Thoracic aorta (tissue), 2 donors: ENCODE results near the gene OCRL. TPM values are rescaled to one million over a fixed set of nuclear protein-coding genes. Genes with fewer than 3 reads are reported as not detected.

Experiments used
- ATAC-seq: fragments of 150-250 bp; one replicate; pipeline ENCODE4 v1.8.0; 2017; ENCODE audit warnings: low read depth; ENCODE audit not compliant: insufficient number of reproducible peaks, low FRiP score
- DNase-seq: peaks from one replicate; pipeline ENCODE4 v3.0.0-alpha.2; 2020; ENCODE audit warnings: low spot score
- H3K27ac ChIP-seq, 2 donors: fragments of 200-600 bp; sonication (generic); 1 replicate in 1 of 2; 2 replicates in 1 of 2; pipeline ENCODE4 v1.5.1; 2016; ENCODE audit warnings: mild to moderate bottlenecking in 2 of 2, moderate library complexity in 2 of 2
- H3K27me3 ChIP-seq: fragments of 200-600 bp; sonication (generic); replicated peaks from 2 replicates; pipeline ENCODE4 v1.6.0; 2016; ENCODE audit warnings: mild to moderate bottlenecking; ENCODE audit not compliant: insufficient read depth
- H3K36me3 ChIP-seq: fragments of 200-600 bp; sonication (generic); one replicate; pipeline ENCODE4 v1.5.1; 2016
- H3K4me1 ChIP-seq, 2 donors: fragments of 200-600 bp; sonication (generic); 1 replicate in 1 of 2; 2 replicates in 1 of 2; pipeline versions ENCODE4 v1.5.1 to v1.6.0; 2016; ENCODE audit warnings: low read depth in 2 of 2, mild to moderate bottlenecking in 1 of 2; ENCODE audit not compliant: control insufficient read depth in 1 of 2
- H3K4me3 ChIP-seq: fragments of 200-600 bp; sonication (generic); 2 replicates; pipeline ENCODE4 v1.5.1; 2016; ENCODE audit warnings: mild to moderate bottlenecking
- H3K9me3 ChIP-seq: fragments of 200-600 bp; sonication (generic); 2 replicates; pipeline ENCODE4 v1.5.1; 2016
- total RNA-seq, 2 donors: library from RNA; depleted of rRNA; stranded (reverse); fragments of >200 nt; gene quantifications; one replicate each; pipeline versions ENCODE4 v1.1.0 to v1.2.3, GENCODE V29; 2016
- TF ChIP-seq, protein P1 (sequence below): fragments of 200-600 bp; sonication (generic); IDR thresholded peaks from one replicate; pipeline ENCODE4 v1.5.1; 2019; ENCODE audit warnings: antibody characterized with exemption

OCRL gene
- total RNA-seq, 2 donors from 2014 or later: 19.5 to 27.9 TPM

GRCh38 chrX:129613596-129613995 is 73.5 kb downstream of the OCRL start:
- TF ChIP-seq, protein P1, sequence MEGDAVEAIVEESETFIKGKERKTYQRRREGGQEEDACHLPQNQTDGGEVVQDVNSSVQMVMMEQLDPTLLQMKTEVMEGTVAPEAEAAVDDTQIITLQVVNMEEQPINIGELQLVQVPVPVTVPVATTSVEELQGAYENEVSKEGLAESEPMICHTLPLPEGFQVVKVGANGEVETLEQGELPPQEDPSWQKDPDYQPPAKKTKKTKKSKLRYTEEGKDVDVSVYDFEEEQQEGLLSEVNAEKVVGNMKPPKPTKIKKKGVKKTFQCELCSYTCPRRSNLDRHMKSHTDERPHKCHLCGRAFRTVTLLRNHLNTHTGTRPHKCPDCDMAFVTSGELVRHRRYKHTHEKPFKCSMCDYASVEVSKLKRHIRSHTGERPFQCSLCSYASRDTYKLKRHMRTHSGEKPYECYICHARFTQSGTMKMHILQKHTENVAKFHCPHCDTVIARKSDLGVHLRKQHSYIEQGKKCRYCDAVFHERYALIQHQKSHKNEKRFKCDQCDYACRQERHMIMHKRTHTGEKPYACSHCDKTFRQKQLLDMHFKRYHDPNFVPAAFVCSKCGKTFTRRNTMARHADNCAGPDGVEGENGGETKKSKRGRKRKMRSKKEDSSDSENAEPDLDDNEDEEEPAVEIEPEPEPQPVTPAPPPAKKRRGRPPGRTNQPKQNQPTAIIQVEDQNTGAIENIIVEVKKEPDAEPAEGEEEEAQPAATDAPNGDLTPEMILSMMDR: no peak
- Histone ChIP-seq H3K36me3 (no peaks in the 10 kb centered on the region), H3K4me1 (no peaks in the 10 kb centered on the region)

DNA sequence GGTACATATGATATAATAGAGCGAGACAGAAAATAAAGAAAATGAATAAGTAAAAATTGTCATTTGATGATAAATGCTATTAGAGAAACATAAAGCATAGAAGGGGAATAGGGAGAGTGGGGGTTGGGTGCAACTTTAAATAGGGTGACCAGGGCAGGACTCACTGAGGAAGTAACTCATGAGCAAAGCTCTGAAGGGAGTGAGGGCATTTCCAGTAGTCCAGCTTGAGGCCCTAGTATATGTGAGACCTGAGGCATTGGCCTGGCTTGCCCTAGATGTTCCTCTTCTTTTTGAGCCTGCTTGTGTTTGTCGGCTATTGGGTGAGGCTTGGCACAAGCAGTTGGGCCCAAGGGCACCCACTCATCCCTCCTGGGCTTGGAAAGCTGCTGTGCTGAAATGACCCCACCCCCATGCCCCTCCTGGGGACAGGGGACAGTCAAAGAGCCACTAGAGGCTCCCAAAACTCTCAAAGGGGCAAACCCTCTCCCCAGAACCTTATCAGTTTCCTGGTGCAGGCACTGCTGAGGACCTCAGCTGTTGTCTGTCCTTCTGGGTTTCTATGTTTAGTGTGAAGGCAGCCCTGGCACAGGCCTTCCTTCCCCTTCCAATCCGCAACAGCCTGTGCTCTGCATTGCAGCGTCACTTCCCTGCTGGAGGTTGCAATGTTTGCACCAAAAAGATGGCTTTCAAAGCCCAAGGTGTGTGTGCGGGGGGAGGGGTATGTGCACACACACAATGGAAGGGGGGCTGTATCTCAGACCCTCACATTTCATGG is 74.6 kb downstream of the OCRL start:
- Histone ChIP-seq H3K27me3 (no peaks in the 10 kb centered on the region), H3K27ac (no peak overlapping the region), H3K4me1 (no peaks in the 10 kb centered on the region), H3K9me3 (no peaks in the 10 kb centered on the region), H3K36me3 (no peaks in the 10 kb centered on the region), H3K4me3 (no peak overlapping the region)
- DNase-seq (no peak), ATAC-seq (no peak)
- TF ChIP-seq, protein P1: no peak

More at GRCh38 chrX:129613596-129613995, 73.5 kb downstream of the OCRL start:
- no peak overlapping the region for H3K4me3 ChIP-seq
- ATAC-seq: no peak
- DNase-seq: no peak
- no peaks in the 10 kb centered on the region for H3K9me3 ChIP-seq
- no peak overlapping the region for H3K27ac ChIP-seq
- no peaks in the 10 kb centered on the region for H3K27me3 ChIP-seq

DNA sequence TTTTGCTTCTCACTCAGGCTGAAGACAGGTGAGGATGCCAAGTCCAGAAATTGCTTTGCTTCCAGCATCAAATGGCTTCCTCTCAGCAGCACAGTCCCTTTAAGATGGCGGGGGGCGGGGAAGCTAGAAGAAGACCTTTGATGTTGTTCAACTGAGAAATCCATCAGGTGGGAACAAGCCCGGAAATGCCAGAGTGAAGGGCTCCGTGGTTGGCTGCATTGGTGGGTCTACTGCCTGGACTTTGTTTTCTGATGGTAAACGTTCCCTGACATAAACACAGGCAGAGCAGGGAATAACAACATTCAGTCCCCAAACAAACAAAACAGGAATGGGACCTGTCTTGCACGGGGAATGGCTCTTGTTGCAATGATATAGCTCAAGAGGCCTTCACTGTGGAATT is 77.4 kb downstream of the OCRL start:
- TF ChIP-seq, protein P1: no peak
- Histone ChIP-seq H3K9me3 (no peaks in the 10 kb centered on the region), H3K4me1 (no peaks in the 10 kb centered on the region), H3K36me3 (no peaks in the 10 kb centered on the region), H3K27ac (no peak overlapping the region), H3K4me3 (no peak overlapping the region), H3K27me3 (no peaks in the 10 kb centered on the region)
- DNase-seq (no peak), ATAC-seq (no peak)

DNA sequence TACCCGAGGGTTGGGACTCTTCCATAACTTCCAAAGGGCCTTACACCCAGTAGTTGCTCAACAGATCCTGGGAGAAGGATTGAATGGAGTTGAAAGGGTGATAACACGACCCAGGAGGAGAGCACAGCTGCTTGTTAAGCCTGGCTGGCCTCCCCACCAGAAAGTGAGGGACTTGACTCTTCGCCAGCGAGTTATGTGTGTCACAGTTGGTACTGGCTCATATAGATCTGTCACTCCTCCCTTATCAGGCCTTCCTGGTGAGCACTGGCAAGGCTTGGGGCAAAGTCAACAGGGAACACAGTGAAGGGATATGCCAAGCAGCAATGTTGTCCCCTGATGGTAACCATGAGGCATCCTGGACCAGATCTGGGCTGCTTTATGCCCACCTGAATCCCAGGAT is 78.9 kb downstream of the OCRL start:
- no peak for DNase-seq
- no peak for ATAC-seq
- H3K4me1 ChIP-seq: no peaks in the 10 kb centered on the region
- TF ChIP-seq, protein P1: no peak
- H3K9me3 ChIP-seq: no peaks in the 10 kb centered on the region
- no peak overlapping the region for H3K4me3 ChIP-seq
- H3K27me3 ChIP-seq: no peaks in the 10 kb centered on the region
- no peak overlapping the region for H3K27ac ChIP-seq
- no peaks in the 10 kb centered on the region for H3K36me3 ChIP-seq

DNA sequence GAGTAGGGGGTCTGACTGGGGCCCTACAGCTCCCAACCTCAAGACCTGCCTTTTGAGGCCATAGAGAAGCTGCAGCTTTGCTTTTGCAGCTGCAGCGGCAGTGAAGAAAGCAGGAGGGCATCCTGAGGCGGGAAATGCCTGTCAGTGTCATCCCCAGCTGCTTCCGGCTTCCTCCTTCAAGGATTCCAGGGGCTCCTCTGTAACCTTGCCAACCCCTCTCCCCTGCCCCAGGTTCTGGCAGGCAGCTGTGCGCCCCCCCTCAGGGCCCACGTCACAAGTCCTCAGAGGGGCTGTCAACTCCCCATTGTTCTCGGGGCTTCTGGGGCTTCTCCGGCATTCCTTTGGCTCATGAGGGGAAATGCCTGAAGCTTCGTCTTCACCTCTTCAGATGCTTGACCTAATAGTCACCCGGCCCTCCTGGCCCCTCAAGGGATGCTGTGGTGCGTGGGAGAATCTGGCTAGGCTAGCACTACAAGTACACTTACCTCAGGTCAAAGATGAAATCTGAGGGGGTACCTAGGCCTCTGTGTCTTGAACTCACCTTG is 82.8 kb downstream of the OCRL start:
- Histone ChIP-seq H3K27ac (no peak overlapping the region), H3K27me3 (no peaks in the 10 kb centered on the region), H3K9me3 (no peaks in the 10 kb centered on the region), H3K4me3 (no peak overlapping the region), H3K36me3 (no peaks in the 10 kb centered on the region), H3K4me1 (no peaks in the 10 kb centered on the region)
- DNase-seq: no peak
- TF ChIP-seq, protein P1: no peak
- no peak for ATAC-seq
